Hematopoietic multipotent progenitor cell (in vitro differentiated cells): Measurements from ENCODE around the gene C10orf120. TPM values are rescaled to one million over a fixed set of nuclear protein-coding genes. Genes with fewer than 3 reads are reported as not detected.
A peak's percentile ranks its signal among the peaks of the same experiment; 100 is the strongest.

Experiments
- DNase-seq, 3 donors: peaks; one replicate each; pipeline ENCODE4 v3.0.0-alpha.2; 2011 to 2015; ENCODE audit warnings: low read depth in 2 of 3, low spot score in 2 of 3
- total RNA-seq: library from RNA; depleted of rRNA; stranded (reverse); fragments of >200 nt; gene quantifications from one replicate; pipeline ENCODE4 v1.2.3, GENCODE V29; 2012

Gene C10orf120
- total RNA-seq, 1 donor: not detected

- DNase-seq: no peak
Measured at GRCh38 chr10:122662231-122662630, 37.4 kb downstream of the C10orf120 start.

GRCh38 chr10:122660696-122661095, 39.0 kb downstream of the C10orf120 start:
- DNase-seq: no peak

- DNase-seq: no peak
Measured at GRCh38 chr10:122659651-122660050, 40.0 kb downstream of the C10orf120 start.

- no peak for DNase-seq
Measured at GRCh38 chr10:122659126-122659525, 40.5 kb downstream of the C10orf120 start.

GRCh38 chr10:122658356-122659049, 41.1 kb downstream of the C10orf120 start:
- no peak for DNase-seq

GRCh38 chr10:122657729-122658128, 41.9 kb downstream of the C10orf120 start:
- DNase-seq: no peak

- DNase-seq: no peak
Measured at GRCh38 chr10:122657255-122657654, 42.4 kb downstream of the C10orf120 start.

- DNase-seq: no peak
Measured at GRCh38 chr10:122656741-122657140, 42.9 kb downstream of the C10orf120 start.

GRCh38 chr10:122656308-122656705, 43.3 kb downstream of the C10orf120 start:
- no peak for DNase-seq

GRCh38 chr10:122655524-122656307, 43.9 kb downstream of the C10orf120 start:
- DNase-seq: no peak

GRCh38 chr10:122650331-122650730, 49.3 kb downstream of the C10orf120 start:
- DNase-seq: no peak

GRCh38 chr10:122649903-122650302, 49.7 kb downstream of the C10orf120 start:
- no peak for DNase-seq

- DNase-seq: peak in 2 of 3 donors; percentile 20 to 40
Measured at GRCh38 chr10:122648599-122649428, 50.8 kb downstream of the C10orf120 start.

Other genes starting within 250 kb of the C10orf120 start
- not detected for gene ARMS2, start 245.2 kb downstream of the C10orf120 start, total RNA-seq
- under 0.01 TPM for gene HTRA1, start 238.3 kb downstream of the C10orf120 start, total RNA-seq
- under 0.01 TPM for gene DMBT1, start 139.1 kb downstream of the C10orf120 start, total RNA-seq
- 0.54 TPM for gene CUZD1, start 146.0 kb upstream of the C10orf120 start, total RNA-seq
- 4.3 TPM for gene FAM24B, start 179.7 kb upstream of the C10orf120 start, total RNA-seq
- gene FAM24A, start 210.8 kb upstream of the C10orf120 start, total RNA-seq: not detected